ENCODE data around the gene TRIP11.

TRIP11 gene

DNA sequence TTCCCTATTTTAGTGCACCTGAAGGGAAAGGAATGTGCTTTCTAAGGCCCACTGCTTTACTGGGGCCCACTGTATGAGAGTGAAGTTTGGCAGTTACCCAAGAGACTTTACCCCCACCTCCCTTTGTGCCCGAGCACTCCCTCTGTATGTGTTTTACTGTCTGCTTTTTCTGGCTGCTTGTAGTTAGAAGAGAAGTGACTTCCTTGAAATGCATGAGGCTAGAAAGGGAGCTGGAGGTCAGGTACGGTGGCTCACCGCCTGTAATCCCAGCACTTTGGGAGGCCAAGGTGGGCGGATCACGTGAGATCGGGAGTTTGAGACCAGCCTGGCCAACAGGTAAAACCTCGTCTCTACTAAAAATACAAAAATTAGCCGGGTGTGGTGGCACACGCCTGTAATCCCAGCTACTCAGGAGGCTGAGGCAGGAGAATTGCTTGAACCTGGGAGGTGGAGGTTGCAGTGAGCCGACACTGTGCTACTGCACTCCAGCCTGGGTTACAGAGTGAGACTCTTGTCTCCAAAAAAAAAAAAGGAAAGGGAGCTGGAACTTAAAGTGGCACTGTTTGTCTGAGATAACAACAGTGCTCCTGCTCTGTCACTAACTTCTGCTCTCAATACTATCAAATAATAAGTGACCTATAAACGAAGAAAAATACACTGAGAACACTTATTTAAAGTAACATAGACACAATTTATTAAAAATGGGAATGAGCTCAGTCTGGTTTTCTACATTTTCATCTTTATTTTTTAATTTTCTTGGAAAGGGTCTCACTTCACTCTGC is 5.8 kb downstream of the TRIP11 start:
- peak; percentile 9 for DNase-seq (ENCODE audit: low read depth)
- TF ChIP-seq CTCF (IDR thresholded peaks at IDR 0.05; ENCODE audit: low read depth, low read length) (no peak), MYC (IDR thresholded peaks at IDR 0.05; ENCODE audit: low read depth, low read length) (no peak), POLR2A (IDR thresholded peaks at IDR 0.05; ENCODE audit: extremely low read depth, insufficient read length) (no peak), MAX (IDR thresholded peaks at IDR 0.05; ENCODE audit: low read depth, low read length) (no peak)

GRCh38 chr14:92033433-92033832 is 6.4 kb downstream of the TRIP11 start:
- DNase-seq (ENCODE audit: low read depth) = no peak
- H3K4me3 ChIP-seq (ENCODE audit: low read depth, low read length) = no peak overlapping the region
- TF ChIP-seq POLR2A (IDR thresholded peaks at IDR 0.05; ENCODE audit: extremely low read depth, insufficient read length) = no peak
- no peak for TF ChIP-seq MYC (IDR thresholded peaks at IDR 0.05; ENCODE audit: low read depth, low read length)
- TF ChIP-seq MAX (IDR thresholded peaks at IDR 0.05; ENCODE audit: low read depth, low read length) = no peak
- no peak for TF ChIP-seq CTCF (IDR thresholded peaks at IDR 0.05; ENCODE audit: low read depth, low read length)

More for the DNA sequence above, 5.8 kb downstream of the TRIP11 start:
- no peak overlapping the region for H3K4me3 ChIP-seq (ENCODE audit: low read depth, low read length)

- no peak overlapping the region for H3K4me3 ChIP-seq (ENCODE audit: low read depth, low read length)
- peak; percentile 8 for DNase-seq (ENCODE audit: low read depth)
- TF ChIP-seq POLR2A (IDR thresholded peaks at IDR 0.05; ENCODE audit: extremely low read depth, insufficient read length) (no peak), MAX (IDR thresholded peaks at IDR 0.05; ENCODE audit: low read depth, low read length) (no peak), CTCF (IDR thresholded peaks at IDR 0.05; ENCODE audit: low read depth, low read length) (no peak), MYC (IDR thresholded peaks at IDR 0.05; ENCODE audit: low read depth, low read length) (no peak)
Measured at GRCh38 chr14:92026548-92027190, 13.2 kb downstream of the TRIP11 start.

DNA sequence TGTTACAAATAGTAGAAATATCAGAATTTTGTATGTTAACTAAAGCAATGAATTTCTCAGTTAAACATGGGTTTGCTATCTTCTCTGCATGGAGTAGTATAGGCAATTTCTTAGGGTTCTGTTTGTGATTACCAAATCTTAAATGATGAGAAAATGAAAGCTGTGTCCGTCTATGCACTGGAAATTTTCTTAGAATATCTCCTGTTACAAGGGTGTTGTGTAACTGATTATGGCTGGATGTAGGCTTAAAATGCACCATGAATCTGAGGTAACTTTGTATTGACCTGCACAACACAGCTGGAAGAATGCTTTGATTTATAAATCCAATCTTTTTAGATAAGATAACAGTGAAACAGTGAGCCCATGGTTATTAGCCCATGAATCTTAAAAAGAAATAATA is 17.8 kb downstream of the TRIP11 start:
- no peak overlapping the region for H3K4me3 ChIP-seq (ENCODE audit: low read depth, low read length)
- TF ChIP-seq MYC (IDR thresholded peaks at IDR 0.05; ENCODE audit: low read depth, low read length) = no peak
- no peak for TF ChIP-seq CTCF (IDR thresholded peaks at IDR 0.05; ENCODE audit: low read depth, low read length)
- no peak for DNase-seq (ENCODE audit: low read depth)

GRCh38 chr14:92021523-92021922 is 18.3 kb downstream of the TRIP11 start:
- DNase-seq (ENCODE audit: low read depth) = no peak
- no peak overlapping the region for H3K4me3 ChIP-seq (ENCODE audit: low read depth, low read length)
- TF ChIP-seq MYC (IDR thresholded peaks at IDR 0.05; ENCODE audit: low read depth, low read length) = no peak
- TF ChIP-seq POLR2A (IDR thresholded peaks at IDR 0.05; ENCODE audit: extremely low read depth, insufficient read length) = no peak
- TF ChIP-seq MAX (IDR thresholded peaks at IDR 0.05; ENCODE audit: low read depth, low read length) = no peak
- no peak for TF ChIP-seq CTCF (IDR thresholded peaks at IDR 0.05; ENCODE audit: low read depth, low read length)
